OCI-LY1 (cell line): ENCODE results near the gene NDUFS8.

Experiments used
- H2AFZ ChIP-seq: fragments of 200-600 bp; sonication (generic), shearing (Covaris generic); 2 replicates; pipeline ENCODE4 v1.6.0; 2014; ENCODE audit warnings: antibody characterized with exemption, mild to moderate bottlenecking, low read length
- H3F3A ChIP-seq: fragments of 200-600 bp; sonication (generic), shearing (Covaris generic); 2 replicates; pipeline ENCODE4 v1.6.0; 2014; ENCODE audit warnings: mild to moderate bottlenecking, antibody characterized with exemption, low read length, moderate library complexity; ENCODE audit not compliant: insufficient read depth
- H3K27ac ChIP-seq: fragments of 200-600 bp; sonication (generic); 2 replicates; pipeline ENCODE4 v1.5.1; 2014; ENCODE audit warnings: low read length, mixed run types, mild to moderate bottlenecking, low read depth; ENCODE audit not compliant: poor library complexity, severe bottlenecking
- H3K27me3 ChIP-seq: fragments of 200-600 bp; sonication (generic); 2 replicates; pipeline ENCODE4 v1.6.0; 2014; ENCODE audit warnings: antibody characterized with exemption, mild to moderate bottlenecking, low read length, moderate library complexity; ENCODE audit not compliant: insufficient read depth
- H3K36me3 ChIP-seq: fragments of 200-600 bp; sonication (generic); 2 replicates; pipeline ENCODE4 v1.6.1; 2014; ENCODE audit warnings: mild to moderate bottlenecking, antibody characterized with exemption, low read length, moderate library complexity, mixed read lengths; ENCODE audit not compliant: insufficient read depth
- H3K4me1 ChIP-seq: fragments of 200-600 bp; sonication (generic); 2 replicates; pipeline ENCODE4 v1.5.1; 2014; ENCODE audit warnings: mild to moderate bottlenecking, low read length, moderate library complexity; ENCODE audit not compliant: insufficient read depth, severe bottlenecking
- H3K4me2 ChIP-seq: fragments of 200-600 bp; sonication (generic), shearing (Covaris generic); 2 replicates; pipeline ENCODE4 v1.6.1; 2014; ENCODE audit warnings: low read length
- H3K4me3 ChIP-seq: fragments of 200-600 bp; sonication (generic); 2 replicates; pipeline ENCODE4 v1.5.1; 2014; ENCODE audit warnings: low read length, low read depth, mild to moderate bottlenecking, mixed read lengths; ENCODE audit not compliant: poor library complexity, severe bottlenecking
- H3K79me2 ChIP-seq: fragments of 200-600 bp; shearing (Covaris generic); 2 replicates; pipeline ENCODE4 v1.6.1; 2016; ENCODE audit warnings: mixed run types, low read length, mixed read lengths; ENCODE audit not compliant: insufficient read depth
- H3K9ac ChIP-seq: fragments of 200-600 bp; sonication (generic), shearing (Covaris generic); 2 replicates; pipeline ENCODE4 v1.6.1; 2014; ENCODE audit warnings: mild to moderate bottlenecking, low read length, mixed read lengths
- H3K9me2 ChIP-seq: fragments of 200-600 bp; sonication (generic), shearing (Covaris generic); 2 replicates; pipeline ENCODE4 v1.6.1; 2014; ENCODE audit warnings: low read depth, mild to moderate bottlenecking, low read length, mixed read lengths
- H3K9me3 ChIP-seq: fragments of 200-600 bp; shearing (Covaris generic); 2 replicates; pipeline ENCODE4 v1.6.1; 2014; ENCODE audit warnings: low read length, mixed read lengths
- H4K20me1 ChIP-seq: fragments of 200-600 bp; sonication (generic), shearing (Covaris generic); 2 replicates; pipeline ENCODE4 v1.6.0; 2016; ENCODE audit warnings: mild to moderate bottlenecking, low read length; ENCODE audit not compliant: insufficient read depth
- EZH2 ChIP-seq: fragments of 200-600 bp; sonication (generic), shearing (Covaris generic); IDR thresholded peaks from 2 replicates; pipeline ENCODE4 v1.8.0; 2017; ENCODE audit warnings: borderline replicate concordance, mixed run types, mild to moderate bottlenecking, antibody characterized with exemption, low read length, moderate library complexity, mixed read lengths
- TF ChIP-seq, protein P1 (sequence below): fragments of 200-600 bp; sonication (generic), shearing (Covaris generic); IDR thresholded peaks from 2 replicates; pipeline ENCODE4 v1.5.1; 2017; ENCODE audit warnings: mild to moderate bottlenecking, antibody characterized with exemption, low read length, moderate library complexity, mixed read lengths

NDUFS8 gene

GRCh38 chr11:68074584-68075352, 44.3 kb downstream of the NDUFS8 start:
- H3F3A ChIP-seq, result no peaks in the 10 kb centered on the region; the same call in 1 of the 2 replicates
- no peaks in the 10 kb centered on the region for H3K27me3 ChIP-seq
- TF ChIP-seq EZH2, result no peak
- TF ChIP-seq, protein P1, sequence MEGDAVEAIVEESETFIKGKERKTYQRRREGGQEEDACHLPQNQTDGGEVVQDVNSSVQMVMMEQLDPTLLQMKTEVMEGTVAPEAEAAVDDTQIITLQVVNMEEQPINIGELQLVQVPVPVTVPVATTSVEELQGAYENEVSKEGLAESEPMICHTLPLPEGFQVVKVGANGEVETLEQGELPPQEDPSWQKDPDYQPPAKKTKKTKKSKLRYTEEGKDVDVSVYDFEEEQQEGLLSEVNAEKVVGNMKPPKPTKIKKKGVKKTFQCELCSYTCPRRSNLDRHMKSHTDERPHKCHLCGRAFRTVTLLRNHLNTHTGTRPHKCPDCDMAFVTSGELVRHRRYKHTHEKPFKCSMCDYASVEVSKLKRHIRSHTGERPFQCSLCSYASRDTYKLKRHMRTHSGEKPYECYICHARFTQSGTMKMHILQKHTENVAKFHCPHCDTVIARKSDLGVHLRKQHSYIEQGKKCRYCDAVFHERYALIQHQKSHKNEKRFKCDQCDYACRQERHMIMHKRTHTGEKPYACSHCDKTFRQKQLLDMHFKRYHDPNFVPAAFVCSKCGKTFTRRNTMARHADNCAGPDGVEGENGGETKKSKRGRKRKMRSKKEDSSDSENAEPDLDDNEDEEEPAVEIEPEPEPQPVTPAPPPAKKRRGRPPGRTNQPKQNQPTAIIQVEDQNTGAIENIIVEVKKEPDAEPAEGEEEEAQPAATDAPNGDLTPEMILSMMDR, result no peak
- no peak overlapping the region for H2AFZ ChIP-seq
- no peaks in the 10 kb centered on the region for H3K9me2 ChIP-seq
- no peak overlapping the region for H3K4me3 ChIP-seq
- peaks cover 22% of the 10 kb centered on the region for H3K36me3 ChIP-seq
- H3K4me1 ChIP-seq, result peaks cover 7% of the 10 kb centered on the region
- H3K4me2 ChIP-seq, result no peak overlapping the region
- H3K27ac ChIP-seq, result no peak overlapping the region
- H3K79me2 ChIP-seq, result no peaks in the 10 kb centered on the region
- no peaks in the 10 kb centered on the region for H3K9me3 ChIP-seq
- no peaks in the 10 kb centered on the region for H4K20me1 ChIP-seq
- no peak overlapping the region for H3K9ac ChIP-seq

DNA sequence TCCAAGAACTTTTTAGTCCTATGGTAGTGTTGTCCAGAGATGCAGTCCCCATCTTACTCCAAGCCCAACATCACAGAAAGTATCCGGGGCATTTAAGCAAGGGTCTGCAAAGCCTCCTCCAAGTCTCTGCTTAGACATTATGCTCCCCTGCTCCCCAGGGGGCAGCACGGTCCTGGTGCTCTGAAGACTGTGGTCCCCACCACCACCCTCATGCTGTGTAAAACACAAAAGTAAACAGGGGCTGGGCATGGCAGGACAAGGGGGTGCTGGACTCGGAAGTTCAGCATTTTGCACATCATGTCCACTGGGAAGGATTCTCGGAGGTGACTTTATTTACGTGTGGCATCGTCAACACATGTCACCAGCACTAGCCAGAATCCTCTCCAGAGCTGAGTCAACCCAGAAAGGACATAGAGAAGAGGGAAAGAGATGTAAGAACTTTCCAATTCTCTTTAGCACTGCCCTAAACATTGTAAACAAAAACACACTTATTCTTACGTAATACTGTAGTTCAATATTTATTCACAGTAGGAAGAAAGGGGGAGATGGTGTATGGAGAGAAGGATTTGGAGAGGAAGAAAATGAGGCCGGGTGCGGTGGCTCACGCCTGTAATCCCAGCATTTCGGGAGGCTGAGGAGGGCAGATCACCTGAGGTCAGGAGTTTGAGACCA, 46.0 kb downstream of the NDUFS8 start:
- H3K27ac ChIP-seq, result no peak overlapping the region
- no peak overlapping the region for H2AFZ ChIP-seq
- no peaks in the 10 kb centered on the region for H3K9me2 ChIP-seq
- no peaks in the 10 kb centered on the region for H3K79me2 ChIP-seq
- peaks cover 7% of the 10 kb centered on the region for H3K4me1 ChIP-seq
- H3K27me3 ChIP-seq, result no peaks in the 10 kb centered on the region
- no peak overlapping the region for H3K9ac ChIP-seq
- H3F3A ChIP-seq, result no peaks in the 10 kb centered on the region; the same call in 1 of the 2 replicates
- no peak overlapping the region for H3K4me2 ChIP-seq
- no peaks in the 10 kb centered on the region for H3K9me3 ChIP-seq
- peaks cover 26% of the 10 kb centered on the region for H3K36me3 ChIP-seq
- no peak overlapping the region for H3K4me3 ChIP-seq
- TF ChIP-seq, protein P1, result peak; percentile 65
- TF ChIP-seq EZH2, result no peak
- no peaks in the 10 kb centered on the region for H4K20me1 ChIP-seq

DNA sequence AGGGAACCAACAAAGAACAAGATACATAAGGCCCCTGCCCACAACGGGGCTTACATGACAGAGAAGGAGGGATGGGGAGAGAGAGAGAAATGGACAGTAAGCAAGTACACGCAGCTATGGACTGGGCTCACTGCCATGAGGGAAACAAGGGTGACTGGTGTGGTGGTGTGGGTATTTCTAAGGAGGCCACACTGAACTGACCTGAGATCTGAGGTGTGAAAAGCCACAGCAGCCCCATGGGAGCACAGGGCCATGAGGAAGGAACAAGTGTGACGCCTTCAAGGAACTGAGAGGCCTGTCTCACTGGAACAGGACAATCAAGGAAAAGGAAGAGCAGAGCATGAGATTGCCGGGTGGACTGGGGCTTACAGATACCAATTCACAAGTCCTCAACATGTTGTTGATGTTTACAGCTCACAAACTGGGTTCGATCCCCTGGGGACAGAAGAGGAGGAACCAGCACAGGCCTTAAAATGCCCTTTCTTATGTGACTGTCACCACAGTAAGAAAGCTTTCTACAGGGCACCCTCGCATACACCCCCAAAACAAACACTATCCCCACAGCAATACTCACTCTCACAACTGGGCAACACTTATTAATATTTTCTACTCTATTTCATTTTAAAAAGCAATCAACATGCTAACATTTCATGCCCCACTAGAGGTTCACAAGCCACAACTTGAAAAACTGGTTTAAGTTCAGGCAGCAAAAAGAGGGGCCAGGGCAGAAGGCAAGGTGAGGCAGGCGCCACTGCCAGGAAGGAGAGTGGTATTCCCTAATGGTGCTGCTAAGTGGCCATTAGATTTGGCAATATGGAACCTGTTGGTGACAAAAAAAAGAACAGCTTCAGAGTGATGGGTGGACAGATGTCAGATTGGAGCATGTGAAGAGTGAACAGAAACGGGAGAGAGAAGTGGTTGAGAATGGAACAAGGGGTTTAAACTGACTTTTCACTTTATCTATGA, 47.4 kb downstream of the NDUFS8 start:
- Histone ChIP-seq H3K27ac (no peak overlapping the region), H3K4me1 (peaks cover 7% of the 10 kb centered on the region), H2AFZ (no peak overlapping the region), H3K4me3 (no peak overlapping the region), H3F3A (no peaks in the 10 kb centered on the region; the same call in 1 of the 2 replicates), H3K9me2 (no peaks in the 10 kb centered on the region), H3K27me3 (no peaks in the 10 kb centered on the region), H3K9me3 (no peaks in the 10 kb centered on the region), H3K9ac (no peak overlapping the region), H3K4me2 (no peak overlapping the region), H3K79me2 (no peaks in the 10 kb centered on the region), H4K20me1 (no peaks in the 10 kb centered on the region), H3K36me3 (peaks cover 27% of the 10 kb centered on the region)
- TF ChIP-seq, protein P1, result no peak
- TF ChIP-seq EZH2, result no peak
